ENCODE data around the gene LTBP3.

DNA sequence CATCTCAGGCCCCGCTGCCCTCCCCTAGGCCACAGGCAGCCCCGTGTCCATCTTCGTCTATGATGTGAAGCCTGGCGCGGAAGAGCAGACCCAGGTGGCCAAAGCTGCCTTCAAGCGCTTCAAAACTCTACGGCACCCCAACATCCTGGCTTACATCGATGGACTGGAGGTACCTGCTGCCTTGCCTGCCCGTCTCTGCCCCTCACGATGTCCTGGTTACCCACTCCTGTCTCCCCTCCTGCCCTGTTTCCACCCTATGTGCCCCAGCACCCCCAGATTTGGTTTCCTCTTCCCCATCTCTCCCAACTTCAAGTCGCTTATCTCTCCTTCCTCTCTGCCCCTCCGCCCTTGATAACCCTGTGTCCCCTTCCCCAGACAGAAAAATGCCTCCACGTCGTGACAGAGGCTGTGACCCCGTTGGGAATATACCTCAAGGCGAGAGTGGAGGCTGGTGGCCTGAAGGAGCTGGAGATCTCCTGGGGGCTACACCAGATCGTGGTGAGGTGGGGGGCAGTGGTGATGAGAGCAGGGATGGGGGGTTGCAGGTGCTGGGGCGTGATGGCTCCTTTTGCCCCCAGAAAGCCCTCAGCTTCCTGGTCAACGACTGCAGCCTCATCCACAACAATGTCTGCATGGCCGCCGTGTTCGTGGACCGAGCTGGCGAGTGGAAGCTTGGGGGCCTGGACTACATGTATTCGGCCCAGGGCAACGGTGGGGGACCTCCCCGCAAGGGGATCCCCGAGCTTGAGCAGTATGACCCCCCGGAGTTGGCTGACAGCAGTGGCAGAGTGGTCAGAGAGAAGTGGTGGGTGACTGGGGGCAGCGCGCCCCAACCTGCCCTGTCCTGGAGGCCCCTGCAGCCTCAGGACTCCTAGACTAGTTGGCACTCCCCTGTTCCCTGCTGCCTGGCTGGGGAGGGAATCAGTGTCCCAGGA, 32.3 kb downstream of the LTBP3 start:
- TF ChIP-seq, protein P1, sequence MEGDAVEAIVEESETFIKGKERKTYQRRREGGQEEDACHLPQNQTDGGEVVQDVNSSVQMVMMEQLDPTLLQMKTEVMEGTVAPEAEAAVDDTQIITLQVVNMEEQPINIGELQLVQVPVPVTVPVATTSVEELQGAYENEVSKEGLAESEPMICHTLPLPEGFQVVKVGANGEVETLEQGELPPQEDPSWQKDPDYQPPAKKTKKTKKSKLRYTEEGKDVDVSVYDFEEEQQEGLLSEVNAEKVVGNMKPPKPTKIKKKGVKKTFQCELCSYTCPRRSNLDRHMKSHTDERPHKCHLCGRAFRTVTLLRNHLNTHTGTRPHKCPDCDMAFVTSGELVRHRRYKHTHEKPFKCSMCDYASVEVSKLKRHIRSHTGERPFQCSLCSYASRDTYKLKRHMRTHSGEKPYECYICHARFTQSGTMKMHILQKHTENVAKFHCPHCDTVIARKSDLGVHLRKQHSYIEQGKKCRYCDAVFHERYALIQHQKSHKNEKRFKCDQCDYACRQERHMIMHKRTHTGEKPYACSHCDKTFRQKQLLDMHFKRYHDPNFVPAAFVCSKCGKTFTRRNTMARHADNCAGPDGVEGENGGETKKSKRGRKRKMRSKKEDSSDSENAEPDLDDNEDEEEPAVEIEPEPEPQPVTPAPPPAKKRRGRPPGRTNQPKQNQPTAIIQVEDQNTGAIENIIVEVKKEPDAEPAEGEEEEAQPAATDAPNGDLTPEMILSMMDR (conservative IDR thresholded peaks at IDR 0.05 in 1 of 2, IDR thresholded peaks at IDR 0.05 in 1 of 2; ENCODE audit: low read depth in 1 of 2, low read length in 2 of 2), result no peak
- TF ChIP-seq EZH2 (IDR thresholded peaks at IDR 0.05; ENCODE audit: low read length, missing control alignments), result no peak
